Colonic mucosa (tissue), 4 donors: Measurements from ENCODE around the gene SUMO3. TPM values are rescaled to one million over a fixed set of nuclear protein-coding genes. Genes with fewer than 3 reads are reported as not detected.

Source experiments
- DNase-seq: peaks from one replicate; pipeline ENCODE4 v3.0.0-alpha.2; 2020
- H3K27ac ChIP-seq: fragments of 200-600 bp; one replicate; pipeline ENCODE4 v1.8.0; 2021
- H3K27me3 ChIP-seq: fragments of 200-600 bp; one replicate; pipeline ENCODE4 v1.8.0; 2021
- H3K36me3 ChIP-seq: fragments of 200-600 bp; one replicate; pipeline ENCODE4 v1.8.0; 2021
- H3K4me1 ChIP-seq: fragments of 200-600 bp; one replicate; pipeline ENCODE4 v1.8.0; 2021; ENCODE audit warnings: mild to moderate bottlenecking
- H3K4me3 ChIP-seq: fragments of 200-600 bp; one replicate; pipeline ENCODE4 v1.8.0; 2021
- H3K9ac ChIP-seq, 2 donors: one replicate each; pipeline ENCODE4 v1.7.0; 2013; ENCODE audit warnings: control low read depth in 2 of 2, low read depth in 2 of 2, low read length in 2 of 2
- H3K9me3 ChIP-seq: fragments of 200-600 bp; one replicate; pipeline ENCODE4 v1.8.0; 2021
- CTCF ChIP-seq: fragments of 200-600 bp; IDR thresholded peaks from one replicate; pipeline ENCODE4 v1.8.0; 2022; ENCODE audit warnings: antibody characterized with exemption, mild to moderate bottlenecking
- intact Hi-C: fragments of 100-400 bp; cut with DNase I; formaldehyde crosslinking; loops from one replicate; pipeline ENCODE4 v1.14.1; 2022
- total RNA-seq, 2 donors: library from RNA; stranded (reverse); fragmentation: NEBNext Ultra II Directional in 1 of 2; extraction: Animal tissue kit (Norgen Biotek cat#: 25700) in 1 of 2; gene quantifications; one replicate each; pipeline ENCODE4 v1.2.1, GENCODE V29; 2021
- donor health status: healthy.
- donor health status: DM: no; HTN: no; CAD: no.
- donor health status: DM: no; HTN: no; CAD: no.

Gene SUMO3
- total RNA-seq, 2 donors from 2014 or later, result 81.3 to 82.8 TPM

- Histone ChIP-seq H3K36me3 (peaks cover 14% of the 10 kb centered on the region), H3K4me1 (peaks cover 3% of the 10 kb centered on the region), H3K27ac (no peak overlapping the region), H3K27me3 (no peaks in the 10 kb centered on the region), H3K4me3 (no peak overlapping the region), H3K9ac (no peak overlapping the region), H3K9me3 (no peaks in the 10 kb centered on the region)
- intact Hi-C loops, result no loop called here
- no peak for TF ChIP-seq CTCF
- DNase-seq, result no peak
Measured at GRCh38 chr21:44858791-44859190, 40.9 kb upstream of the SUMO3 start.

- intact Hi-C loops, result no loop called here
- no peaks in the 10 kb centered on the region for H3K27me3 ChIP-seq
- DNase-seq, result no peak
- H3K27ac ChIP-seq, result no peak overlapping the region
- H3K4me3 ChIP-seq, result no peak overlapping the region
- H3K4me1 ChIP-seq, result peaks cover 3% of the 10 kb centered on the region
- peaks cover 12% of the 10 kb centered on the region for H3K36me3 ChIP-seq
- no peak overlapping the region for H3K9ac ChIP-seq
- TF ChIP-seq CTCF, result no peak
- H3K9me3 ChIP-seq, result no peaks in the 10 kb centered on the region
Measured at GRCh38 chr21:44858291-44858690, 40.4 kb upstream of the SUMO3 start.

GRCh38 chr21:44857127-44857892, 39.4 kb upstream of the SUMO3 start:
- H3K4me1 ChIP-seq, result peaks cover 3% of the 10 kb centered on the region
- peaks cover 12% of the 10 kb centered on the region for H3K36me3 ChIP-seq
- intact Hi-C loops, result no loop called here
- no peak for DNase-seq
- TF ChIP-seq CTCF, result no peak
- H3K9ac ChIP-seq, result no peak overlapping the region
- no peaks in the 10 kb centered on the region for H3K27me3 ChIP-seq
- H3K27ac ChIP-seq, result no peak overlapping the region
- H3K9me3 ChIP-seq, result no peaks in the 10 kb centered on the region
- no peak overlapping the region for H3K4me3 ChIP-seq

GRCh38 chr21:44856131-44856530, 38.3 kb upstream of the SUMO3 start:
- Histone ChIP-seq H3K4me1 (peaks cover 3% of the 10 kb centered on the region), H3K9ac (no peak overlapping the region), H3K4me3 (no peak overlapping the region), H3K27me3 (no peaks in the 10 kb centered on the region), H3K36me3 (peaks cover 12% of the 10 kb centered on the region), H3K9me3 (no peaks in the 10 kb centered on the region), H3K27ac (no peak overlapping the region)
- no peak for TF ChIP-seq CTCF
- intact Hi-C loops, result no loop called here
- no peak for DNase-seq

- Histone ChIP-seq H3K9ac (no peak overlapping the region), H3K4me3 (no peak overlapping the region), H3K36me3 (peaks cover 12% of the 10 kb centered on the region), H3K4me1 (peaks cover 4% of the 10 kb centered on the region), H3K27me3 (no peaks in the 10 kb centered on the region), H3K9me3 (no peaks in the 10 kb centered on the region), H3K27ac (no peak overlapping the region)
- intact Hi-C loops, result no loop called here
- no peak for TF ChIP-seq CTCF
- DNase-seq, result no peak
Measured at GRCh38 chr21:44855572-44855971, 37.7 kb upstream of the SUMO3 start.
